Prostate gland (tissue), 2 donors: ENCODE data around the gene NUDCD3. TPM values are rescaled to one million over a fixed set of nuclear protein-coding genes. Genes with fewer than 3 reads are reported as not detected.

Experiments used
- DNase-seq: peaks from one replicate; pipeline ENCODE4 v3.0.0-alpha.2; 2019; ENCODE audit warnings: low spot score
- H3K27ac ChIP-seq, 2 donors: fragments of 200-600 bp; sonication (generic); 2 replicates each; pipeline ENCODE4 v1.5.1; 2017 to 2019
- H3K27me3 ChIP-seq: fragments of 200-600 bp; sonication (generic); replicated peaks from 2 replicates; pipeline ENCODE4 v1.5.1; 2019; ENCODE audit not compliant: insufficient read depth
- H3K36me3 ChIP-seq, 2 donors: fragments of 200-600 bp; sonication (generic); 1 replicate in 1 of 2; 2 replicates in 1 of 2; pipeline versions ENCODE4 v1.5.1 to v1.8.1; 2017 to 2019
- H3K4me1 ChIP-seq: fragments of 200-600 bp; sonication (generic); replicated peaks from 2 replicates; pipeline ENCODE4 v1.5.1; 2019
- H3K4me3 ChIP-seq, 2 donors: fragments of 200-600 bp; sonication (generic); 2 replicates each; pipeline ENCODE4 v1.5.1; 2017 to 2019
- H3K9me3 ChIP-seq: fragments of 200-600 bp; sonication (generic); 2 replicates; pipeline ENCODE4 v1.5.1; 2017
- CTCF ChIP-seq, 4 experiments: fragments of 200-600 bp in 2 of 4; fragments of 450-650 bp in 2 of 4; sonication (generic) in 2 of 4; IDR thresholded peaks; 1 replicate in 3 of 4; 2 replicates in 1 of 4; pipeline ENCODE4 v1.5.1; 2016 to 2019; ENCODE audit warnings: antibody characterized with exemption in 4 of 4, mild to moderate bottlenecking in 2 of 4, moderate library complexity in 2 of 4
- POLR2A ChIP-seq: fragments of 450-650 bp; IDR thresholded peaks from one replicate; pipeline ENCODE4 v1.6.1; 2016; ENCODE audit warnings: antibody characterized with exemption, mild to moderate bottlenecking
- POLR2AphosphoS5 ChIP-seq: sonication (generic); formaldehyde crosslinking; IDR thresholded peaks from one replicate; pipeline ENCODE4 v1.6.1; 2017; ENCODE audit warnings: antibody characterized with exemption
- WGBS: methylation state at CpG from one replicate; pipeline ENCODE4 v1.1.5; 2018; 5-methylcytosine and 5-hydroxymethylcytosine counted together
- intact Hi-C: fragments of 100-400 bp; cut with DNase I; formaldehyde crosslinking; loops from one replicate; pipeline ENCODE4 v1.14.2; 2022
- total RNA-seq, 2 donors: library from RNA; depleted of rRNA; stranded (reverse); fragments of >200 nt; gene quantifications; one replicate each; pipeline ENCODE4 v1.1.0, GENCODE V29; 2016

Gene NUDCD3
- total RNA-seq, 2 donors from 2014 or later = 55.2 to 55.9 TPM

DNA sequence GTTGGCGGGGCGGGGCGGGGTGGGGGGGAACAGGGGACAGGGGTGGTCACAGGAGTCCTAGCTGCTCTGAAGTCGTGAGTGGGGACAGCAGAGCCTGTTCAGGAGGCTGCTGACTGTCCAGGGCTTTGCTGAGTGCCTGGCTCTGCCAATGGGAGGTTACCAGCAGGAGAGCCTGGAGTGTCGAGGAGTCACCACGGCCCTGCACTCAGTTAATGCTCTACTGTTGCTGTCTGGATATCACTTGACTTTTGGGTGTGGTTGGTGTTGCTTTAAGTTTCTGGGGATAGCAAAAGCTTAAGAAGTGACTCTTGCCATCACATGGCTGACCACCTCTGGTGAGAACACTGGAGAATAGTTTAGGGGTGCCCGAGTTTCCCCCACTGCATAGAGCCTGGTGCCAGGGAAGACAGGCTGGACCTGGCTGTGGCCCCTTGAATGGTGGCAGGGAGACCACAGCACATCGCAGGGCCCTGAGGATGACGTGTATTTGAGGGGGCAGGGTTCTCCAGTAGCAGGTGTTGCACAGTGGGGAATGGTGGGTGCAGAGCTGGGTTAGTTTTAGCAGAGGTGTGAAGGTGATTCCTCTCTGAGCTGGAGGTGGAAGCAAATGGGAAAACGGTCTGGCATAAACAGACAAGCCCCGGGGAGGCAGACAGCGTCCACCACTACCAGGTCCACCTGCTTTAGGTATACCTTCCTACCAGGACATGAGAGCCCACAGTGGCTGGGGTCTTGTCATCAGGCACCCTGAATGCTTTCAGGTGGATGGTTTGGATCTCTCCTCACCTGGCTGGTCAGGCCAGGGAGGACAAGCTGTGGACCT lies 110.9 kb downstream of the NUDCD3 start:
- Histone ChIP-seq H3K36me3 (no peaks in the 10 kb centered on the region), H3K27ac (no peak overlapping the region), H3K9me3 (no peaks in the 10 kb centered on the region), H3K4me1 (no peaks in the 10 kb centered on the region), H3K4me3 (no peak overlapping the region), H3K27me3 (no peaks in the 10 kb centered on the region)
- intact Hi-C loops = no loop called here
- WGBS = 86% methylated on average over 12 of the region's 12 CpGs
- DNase-seq = no peak
- TF ChIP-seq CTCF (IDR thresholded peaks at IDR 0.05) = no peak
- no peak for TF ChIP-seq POLR2A
- no peak for TF ChIP-seq POLR2AphosphoS5

GRCh38 chr7:44378744-44379143 lies 111.7 kb downstream of the NUDCD3 start:
- 57% methylated on average over 3 of the region's 3 CpGs for WGBS
- Histone ChIP-seq H3K9me3 (no peaks in the 10 kb centered on the region), H3K4me3 (no peak overlapping the region), H3K4me1 (no peaks in the 10 kb centered on the region), H3K27me3 (no peaks in the 10 kb centered on the region), H3K27ac (no peak overlapping the region), H3K36me3 (no peaks in the 10 kb centered on the region)
- intact Hi-C loops = no loop called here
- no peak for DNase-seq
- TF ChIP-seq POLR2A (no peak), CTCF (IDR thresholded peaks at IDR 0.05) (no peak), POLR2AphosphoS5 (no peak)

DNA sequence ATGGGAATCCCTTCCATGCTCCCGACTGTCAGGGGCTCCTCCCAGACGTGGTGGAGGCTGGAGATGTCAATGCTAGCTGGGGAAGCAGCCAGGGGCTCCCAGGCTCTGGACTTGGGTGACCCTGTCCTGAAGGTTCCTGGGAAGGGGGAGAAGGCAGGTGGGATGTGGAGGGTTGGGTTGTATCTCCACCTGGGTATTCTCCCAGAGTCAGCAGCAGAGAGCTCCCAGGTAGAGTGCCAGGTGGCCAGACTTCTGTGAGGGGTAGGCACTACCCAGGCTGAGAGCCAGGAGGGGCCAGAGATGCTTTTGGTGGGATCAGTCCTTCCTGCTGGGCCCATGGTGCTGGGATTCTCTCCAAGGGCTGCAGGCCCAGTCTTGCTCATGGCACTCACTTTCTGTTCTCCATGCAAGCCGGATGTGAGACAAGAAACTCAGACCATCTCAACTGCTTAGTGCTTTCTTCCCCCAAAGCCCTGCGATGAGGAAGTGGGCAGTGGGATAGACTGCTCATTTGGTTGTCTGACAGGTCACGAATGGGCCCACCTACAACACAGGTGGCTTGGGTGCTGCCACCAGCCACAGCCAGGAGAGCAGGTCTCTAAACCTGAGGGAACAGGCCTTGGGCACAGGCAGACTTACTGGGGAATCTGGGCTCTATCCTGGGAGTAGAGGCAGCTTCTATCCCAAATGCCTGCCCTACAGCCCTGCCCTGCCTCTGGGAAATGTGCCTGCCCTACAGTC lies 112.6 kb downstream of the NUDCD3 start:
- H3K4me3 ChIP-seq = no peak overlapping the region
- no peaks in the 10 kb centered on the region for H3K4me1 ChIP-seq
- H3K27ac ChIP-seq = no peak overlapping the region
- intact Hi-C loops = no loop called here
- DNase-seq = no peak
- TF ChIP-seq CTCF (IDR thresholded peaks at IDR 0.05) (no peak), POLR2A (no peak)
- H3K36me3 ChIP-seq = no peaks in the 10 kb centered on the region
- H3K9me3 ChIP-seq = no peaks in the 10 kb centered on the region
- H3K27me3 ChIP-seq = no peaks in the 10 kb centered on the region
- WGBS = 44% methylated on average over 5 of the region's 5 CpGs

GRCh38 chr7:44377134-44377463 lies 113.4 kb downstream of the NUDCD3 start:
- Histone ChIP-seq H3K27ac (no peak overlapping the region), H3K36me3 (no peaks in the 10 kb centered on the region), H3K4me1 (no peaks in the 10 kb centered on the region), H3K27me3 (no peaks in the 10 kb centered on the region), H3K9me3 (no peaks in the 10 kb centered on the region), H3K4me3 (no peak overlapping the region)
- TF ChIP-seq POLR2AphosphoS5 = no peak
- TF ChIP-seq POLR2A = no peak
- TF ChIP-seq CTCF (IDR thresholded peaks at IDR 0.05) = no peak
- DNase-seq = no peak
- WGBS = 100% methylated on average over 1 of the region's 1 CpG
- intact Hi-C loops = no loop called here
